T-helper 1 cell treated with Interleukin-12 subunit alpha and Interleukin-12 subunit beta and Interleukin-4 antibody, amounts not matched to agents 30 ng/mL and 1 ng/mL, for 36 hours (primary cell): ENCODE data around the gene BRAT1. TPM values are rescaled to one million over a fixed set of nuclear protein-coding genes. Genes with fewer than 3 reads are reported as not detected.

Experiments used
- total RNA-seq: library from RNA; stranded (reverse); gene quantifications from 2 replicates; pipeline ENCODE4 v1.2.3, GENCODE V29; 2022

The BRAT1 gene
- total RNA-seq, 1 donor from 2014 or later, result 36.4 TPM

Other genes with a start within 250 kb of the BRAT1 start
- 34.6 and 35.5 TPM in 2 replicates for gene SNX8, start 241.1 kb downstream of the BRAT1 start, total RNA-seq
- gene EIF3B, start 200.7 kb downstream of the BRAT1 start, total RNA-seq, result 172 and 175 TPM in 2 replicates
- 39.9 and 42.7 TPM in 2 replicates for gene CHST12, start 151.9 kb downstream of the BRAT1 start, total RNA-seq
- gene GRIFIN, start 79.1 kb downstream of the BRAT1 start, total RNA-seq, result not detected in 2 replicates
- gene LFNG, start 35.8 kb downstream of the BRAT1 start, total RNA-seq, result 125 and 130 TPM in 2 replicates
- 12.1 and 14.9 TPM in 2 replicates for gene IQCE, start 3.5 kb upstream of the BRAT1 start, total RNA-seq
- 22.4 and 23.7 TPM in 2 replicates for gene TTYH3, start 76.5 kb upstream of the BRAT1 start, total RNA-seq
- gene AMZ1, start 132.7 kb upstream of the BRAT1 start, total RNA-seq, result 0.17 and 0.27 TPM in 2 replicates